HepG2 (cell line): ENCODE measurements around the gene OST4. TPM values are rescaled to one million over a fixed set of nuclear protein-coding genes. Genes with fewer than 3 reads are reported as not detected.

Source experiments
- ATAC-seq: fragments of 200-7000 bp; cut with Tn5 transposase; 3 replicates; pipeline ENCODE4 v1.9.1; 2020; ENCODE audit warnings: mild to moderate bottlenecking, moderate library complexity
- BruUV-seq: library from RNA; stranded (reverse); fragments of 400-500 nt; replicated peaks from 2 replicates; lab custom pipeline; 2021; lab: Mats Ljungman, UMichigan
- CTCF ChIA-PET: fragments of 300-600 bp; formaldehyde crosslinking; extraction: SDS; loops from one replicate; lab custom pipeline; 2021; ENCODE audit warnings: low total read pairs, inconsistent platforms, low intra/inter-chr PET ratio; lab: Yijun Ruan, JAX
- POLR2A ChIA-PET: fragments of 350-600 bp; sonication (Branson Sonifier 250); formaldehyde crosslinking; loops from one replicate; lab custom pipeline; 2020; ENCODE audit warnings: antibody characterized with exemption, inconsistent platforms; lab: Yijun Ruan, JAX
- DNase-seq: peaks from one replicate; pipeline ENCODE4 v3.0.0-alpha.2; 2015; ENCODE audit warnings: low spot score
- FAIRE-seq: peaks from 3 replicates; lab custom pipeline; 2011; peaks lifted over from hg19 to GRCh38; lab: Jason Lieb, UNC
- H2AFZ ChIP-seq: one replicate; pipeline ENCODE4 v1.6.1; 2011; ENCODE audit warnings: low read length, inconsistent platforms
- H3K27ac ChIP-seq: fragments of 300-600 bp; 3 replicates; pipeline ENCODE4 v1.8.0; 2011; ENCODE audit warnings: mixed run types, mild to moderate bottlenecking, mixed read lengths, low read length, inconsistent platforms; ENCODE audit not compliant: insufficient read depth; ENCODE audit errors: extremely low read length
- H3K27me3 ChIP-seq, 2 experiments: fragments of 200-600 bp in 1 of 2; 2 replicates in 1 of 2; 3 replicates in 1 of 2; pipeline versions ENCODE4 v1.6.0 to v1.8.0; 2011; ENCODE audit warnings: low read length in 2 of 2, mild to moderate bottlenecking in 2 of 2, moderate library complexity in 2 of 2, inconsistent platforms in 1 of 2; ENCODE audit not compliant: insufficient read depth in 2 of 2, control insufficient read depth in 1 of 2
- H3K36me3 ChIP-seq, 2 experiments: fragments of 200-600 bp in 1 of 2; replicated peaks in 1 of 2; 2 replicates in 1 of 2; 3 replicates in 1 of 2; pipeline versions ENCODE4 v1.5.1 to v1.8.0; 2011; ENCODE audit warnings: low read length in 2 of 2, inconsistent platforms in 1 of 2; ENCODE audit not compliant: insufficient read depth in 2 of 2, control insufficient read depth in 1 of 2
- H3K4me1 ChIP-seq: 2 replicates; pipeline ENCODE4 v1.5.1; 2012; ENCODE audit warnings: low read length, inconsistent platforms; ENCODE audit not compliant: insufficient read depth
- H3K4me2 ChIP-seq: 2 replicates; pipeline ENCODE4 v1.6.0; 2011; ENCODE audit warnings: low read depth, low read length, inconsistent platforms
- H3K4me3 ChIP-seq, 3 experiments: fragments of 200-600 bp in 1 of 3; sonication (generic), shearing (Covaris generic) in 1 of 3; replicated peaks in 1 of 3; 2 replicates each; pipeline ENCODE4 v1.5.1; 2011 to 2016; ENCODE audit warnings: low read length in 3 of 3, inconsistent platforms in 2 of 3, low read depth in 2 of 3, mild to moderate bottlenecking in 2 of 3, control low read depth in 1 of 3, mixed read lengths in 1 of 3; ENCODE audit not compliant: insufficient read depth in 1 of 3
- H3K79me2 ChIP-seq: one replicate; pipeline ENCODE4 v1.6.1; 2011; ENCODE audit warnings: low read length, inconsistent platforms; ENCODE audit not compliant: insufficient read depth
- H3K9ac ChIP-seq: 2 replicates; pipeline ENCODE4 v1.6.0; 2011; ENCODE audit warnings: mild to moderate bottlenecking, low read depth, low read length, inconsistent platforms; ENCODE audit not compliant: insufficient read depth
- H3K9me3 ChIP-seq: 2 replicates; pipeline ENCODE4 v1.5.1; 2012; ENCODE audit warnings: mild to moderate bottlenecking, low read length
- H4K20me1 ChIP-seq: 2 replicates; pipeline ENCODE4 v1.6.0; 2011; ENCODE audit warnings: inconsistent platforms, mild to moderate bottlenecking, low read length, moderate library complexity; ENCODE audit not compliant: insufficient read depth
- ELF4 ChIP-seq: sonication (generic); formaldehyde crosslinking; IDR thresholded peaks from 2 replicates; pipeline ENCODE4 v1.5.0; 2020; ENCODE audit warnings: missing genetic modification reagents, mild to moderate bottlenecking, moderate library complexity, borderline replicate concordance
- EP300 ChIP-seq, 3 experiments: sonication (generic) in 1 of 3; formaldehyde crosslinking in 1 of 3; IDR thresholded peaks; 2 replicates each; pipeline versions ENCODE4 v1.5.1 to v1.6.1; 2011 to 2020; ENCODE audit warnings: low read depth in 2 of 3, low read length in 2 of 3, borderline replicate concordance in 1 of 3, improper control_type of control experiment in 1 of 3, mild to moderate bottlenecking in 1 of 3, missing genetic modification reagents in 1 of 3, moderate library complexity in 1 of 3
- ESRRA ChIP-seq: sonication (generic); formaldehyde crosslinking; IDR thresholded peaks from 2 replicates; pipeline ENCODE4 v1.5.1; 2020; ENCODE audit warnings: mild to moderate bottlenecking, low read depth, missing genetic modification reagents
- HMGA1 ChIP-seq: sonication (generic); formaldehyde crosslinking; conservative IDR thresholded peaks from 2 replicates; pipeline ENCODE4 v1.4.0; 2020; ENCODE audit warnings: missing genetic modification reagents
- HOXA9 ChIP-seq: sonication (generic); formaldehyde crosslinking; IDR thresholded peaks from 2 replicates; pipeline ENCODE4 v1.8.1; 2022; ENCODE audit warnings: missing genetic modification reagents, mild to moderate bottlenecking, moderate library complexity, borderline replicate concordance
- JUN ChIP-seq: sonication (generic); formaldehyde crosslinking; IDR thresholded peaks from 2 replicates; pipeline ENCODE4 v1.4.0; 2020; ENCODE audit warnings: mild to moderate bottlenecking, missing genetic modification reagents
- KLF16 ChIP-seq, 2 experiments: sonication (generic) in 1 of 2; formaldehyde crosslinking in 1 of 2; IDR thresholded peaks; 2 replicates each; pipeline versions ENCODE4 v1.6.1 to v1.8.0; 2016 to 2023; ENCODE audit warnings: missing genetic modification reagents in 2 of 2, missing compliant biosample characterization in 1 of 2
- MEIS2 ChIP-seq: sonication (generic); formaldehyde crosslinking; IDR thresholded peaks from 2 replicates; pipeline ENCODE4 v1.9.0; 2021; ENCODE audit warnings: mild to moderate bottlenecking, missing genetic modification reagents
- PLRG1 ChIP-seq: fragments of 450-650 bp; conservative IDR thresholded peaks from 2 replicates; pipeline ENCODE4 v1.6.1; 2016
- ZMAT3 ChIP-seq: sonication (generic); formaldehyde crosslinking; conservative IDR thresholded peaks from 2 replicates; pipeline ENCODE4 v1.7.0; 2021; ENCODE audit warnings: missing genetic modification reagents
- ZNF230 ChIP-seq: sonication (generic); formaldehyde crosslinking; IDR thresholded peaks from 2 replicates; pipeline ENCODE4 v1.4.0; 2020; ENCODE audit warnings: mild to moderate bottlenecking, missing genetic modification reagents
- ZNF761 ChIP-seq: sonication (generic); formaldehyde crosslinking; conservative IDR thresholded peaks from 2 replicates; pipeline ENCODE4 v1.4.0; 2020; ENCODE audit warnings: mild to moderate bottlenecking, missing genetic modification reagents
- ZNF772 ChIP-seq: sonication (generic); formaldehyde crosslinking; IDR thresholded peaks from 2 replicates; pipeline ENCODE4 v1.5.0; 2020; ENCODE audit warnings: mild to moderate bottlenecking, missing genetic modification reagents
- WGBS: methylation state at CpG from one replicate; pipeline ENCODE4 v1.1.6; 2017; ENCODE audit warnings: low lambda C conversion rate; 5-methylcytosine and 5-hydroxymethylcytosine counted together
- in situ Hi-C: cut with HindIII; loops from 2 replicates; pipeline ENCODE4 v1.10.0; 2017; ENCODE audit warnings: low pct_unique_long_range_greater_than_20kb; ENCODE audit not compliant: extremely low pct_ligation_motif_present
- intact Hi-C: fragments of 100-400 bp; cut with micrococcal nuclease; formaldehyde crosslinking; loops from one replicate; pipeline ENCODE4 v1.10.0; 2022; ENCODE audit not compliant: unreplicated experiment
- polyA plus RNA-seq, 8 experiments: library from polyadenylated mRNA; depleted of rRNA in 3 of 8; stranded (reverse) in 7 of 8; unstranded in 1 of 8; fragments of >200 nt; fragmentation: Illumina TruSeq in 4 of 8; extraction: Trizol in 4 of 8; gene quantifications; 2 replicates each; pipeline versions ENCODE4 v1.2.1 to v1.2.3, GENCODE V29; 2011 to 2016; ENCODE audit warnings: low read depth in 4 of 8, missing spikeins in 1 of 8, mixed read lengths in 1 of 8; ENCODE audit not compliant: insufficient read depth in 1 of 8
- total RNA-seq, 5 experiments: library from RNA; depleted of rRNA; stranded (reverse); fragments of >200 nt; fragmentation: Illumina TruSeq; extraction: Trizol; gene quantifications; 2 replicates each; pipeline ENCODE4 v1.2.3, GENCODE V29; 2016; ENCODE audit warnings: low read depth in 1 of 5
- TF ChIP-seq, protein P1 (sequence below): sonication (generic); formaldehyde crosslinking; IDR thresholded peaks from 2 replicates; pipeline ENCODE4 v1.4.0; 2020; ENCODE audit warnings: missing genetic modification reagents, borderline replicate concordance

Gene OST4
- total and polyA plus RNA-seq, 2 of the 13 experiments (the other 11 are each of a cell fraction or from before 2014, with no cell fraction given) = 498 to 584 TPM

DNA sequence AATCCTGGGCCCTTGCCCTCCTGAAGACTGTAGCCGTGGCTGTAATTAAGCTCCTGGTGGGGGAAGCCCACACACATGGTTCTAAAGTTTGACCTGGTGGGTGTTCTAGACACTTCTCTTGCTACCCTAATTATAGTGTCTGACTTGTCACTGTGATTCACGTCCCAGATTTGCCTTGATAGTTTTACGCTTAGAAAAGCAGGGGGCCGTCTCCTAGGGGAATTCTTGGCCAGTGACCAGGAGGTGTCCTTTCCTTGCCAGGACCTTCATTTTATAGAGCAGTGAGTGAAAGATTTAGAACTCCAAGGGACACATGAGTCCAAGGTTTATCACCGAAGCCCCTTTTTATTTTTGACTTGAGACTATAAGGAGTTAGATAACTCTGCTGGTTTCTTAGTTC lies 29.7 kb downstream of the OST4 start:
- H3K4me1 ChIP-seq = no peaks in the 10 kb centered on the region
- H3K36me3 ChIP-seq = peaks cover 48 to 59% of the 10 kb centered on the region in 2 experiments
- H3K79me2 ChIP-seq = no peaks in the 10 kb centered on the region
- DNase-seq = no peak
- BruUV-seq = no TSS peak
- TF ChIP-seq, protein P1, sequence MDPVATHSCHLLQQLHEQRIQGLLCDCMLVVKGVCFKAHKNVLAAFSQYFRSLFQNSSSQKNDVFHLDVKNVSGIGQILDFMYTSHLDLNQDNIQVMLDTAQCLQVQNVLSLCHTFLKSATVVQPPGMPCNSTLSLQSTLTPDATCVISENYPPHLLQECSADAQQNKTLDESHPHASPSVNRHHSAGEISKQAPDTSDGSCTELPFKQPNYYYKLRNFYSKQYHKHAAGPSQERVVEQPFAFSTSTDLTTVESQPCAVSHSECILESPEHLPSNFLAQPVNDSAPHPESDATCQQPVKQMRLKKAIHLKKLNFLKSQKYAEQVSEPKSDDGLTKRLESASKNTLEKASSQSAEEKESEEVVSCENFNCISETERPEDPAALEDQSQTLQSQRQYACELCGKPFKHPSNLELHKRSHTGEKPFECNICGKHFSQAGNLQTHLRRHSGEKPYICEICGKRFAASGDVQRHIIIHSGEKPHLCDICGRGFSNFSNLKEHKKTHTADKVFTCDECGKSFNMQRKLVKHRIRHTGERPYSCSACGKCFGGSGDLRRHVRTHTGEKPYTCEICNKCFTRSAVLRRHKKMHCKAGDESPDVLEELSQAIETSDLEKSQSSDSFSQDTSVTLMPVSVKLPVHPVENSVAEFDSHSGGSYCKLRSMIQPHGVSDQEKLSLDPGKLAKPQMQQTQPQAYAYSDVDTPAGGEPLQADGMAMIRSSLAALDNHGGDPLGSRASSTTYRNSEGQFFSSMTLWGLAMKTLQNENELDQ (CRISPR knock-in tag) = no peak
- TF ChIP-seq ESRRA = no peak
- no peak for TF ChIP-seq JUN
- TF ChIP-seq KLF16 (CRISPR knock-in tag; IDR thresholded peaks at IDR 0.05) = no peak
- TF ChIP-seq MEIS2 = no peak
- no peak for TF ChIP-seq EP300 (IDR thresholded peaks at IDR 0.05; ENCODE audit: low read depth in 2 of 2, low read length in 2 of 2)
- TF ChIP-seq EP300 (CRISPR knock-in tag; IDR thresholded peaks at IDR 0.05; ENCODE audit: borderline replicate concordance) = no peak
- TF ChIP-seq HOXA9 = no peak
- TF ChIP-seq HMGA1 = no peak
- no peak for TF ChIP-seq ZNF230 (CRISPR knock-in tag)
- no peak for TF ChIP-seq ZMAT3 (CRISPR knock-in tag)
- TF ChIP-seq ZNF772 (CRISPR knock-in tag) = no peak
- TF ChIP-seq PLRG1 = no peak
- TF ChIP-seq ELF4 (CRISPR knock-in tag) = no peak
- no peak for TF ChIP-seq ZNF761 (CRISPR knock-in tag)
- TF ChIP-seq, all 625 proteins: peak for 0
- 97% methylated on average over 5 of the region's 5 CpGs for WGBS
- ChIA-PET POLR2A (interaction anchor here (0.7 to 4.2 kb wide), 3 partner anchors 8 to 18 kb away, joined by 3 to 28 read pairs (median 4); partner anchors contain the start of gene AGBL5), CTCF (no interaction called here)
- H4K20me1 ChIP-seq = no peaks in the 10 kb centered on the region; the same call in 1 of the 2 replicates
- H3K4me3 ChIP-seq = no peak overlapping the region
- no peaks in the 10 kb centered on the region for H3K9me3 ChIP-seq
- in situ Hi-C loops = no loop called here
- H3K4me2 ChIP-seq = no peak overlapping the region
- FAIRE-seq (no peak), ATAC-seq (no peak)
- H3K9ac ChIP-seq = no peak overlapping the region
- intact Hi-C loops = no loop called here
- H3K27ac ChIP-seq = no peak overlapping the region
- no peak overlapping the region for H2AFZ ChIP-seq
- H3K27me3 ChIP-seq = no peaks in the 10 kb centered on the region
